ENCODE measurements around the gene RIN1. TPM values are rescaled to one million over a fixed set of nuclear protein-coding genes. Genes with fewer than 3 reads are reported as not detected.

The RIN1 gene
- total and polyA plus RNA-seq, 2 donors (not counting 3 experiments of a cell fraction or from before 2014, with no cell fraction given): 4.4 to 10.2 TPM

DNA sequence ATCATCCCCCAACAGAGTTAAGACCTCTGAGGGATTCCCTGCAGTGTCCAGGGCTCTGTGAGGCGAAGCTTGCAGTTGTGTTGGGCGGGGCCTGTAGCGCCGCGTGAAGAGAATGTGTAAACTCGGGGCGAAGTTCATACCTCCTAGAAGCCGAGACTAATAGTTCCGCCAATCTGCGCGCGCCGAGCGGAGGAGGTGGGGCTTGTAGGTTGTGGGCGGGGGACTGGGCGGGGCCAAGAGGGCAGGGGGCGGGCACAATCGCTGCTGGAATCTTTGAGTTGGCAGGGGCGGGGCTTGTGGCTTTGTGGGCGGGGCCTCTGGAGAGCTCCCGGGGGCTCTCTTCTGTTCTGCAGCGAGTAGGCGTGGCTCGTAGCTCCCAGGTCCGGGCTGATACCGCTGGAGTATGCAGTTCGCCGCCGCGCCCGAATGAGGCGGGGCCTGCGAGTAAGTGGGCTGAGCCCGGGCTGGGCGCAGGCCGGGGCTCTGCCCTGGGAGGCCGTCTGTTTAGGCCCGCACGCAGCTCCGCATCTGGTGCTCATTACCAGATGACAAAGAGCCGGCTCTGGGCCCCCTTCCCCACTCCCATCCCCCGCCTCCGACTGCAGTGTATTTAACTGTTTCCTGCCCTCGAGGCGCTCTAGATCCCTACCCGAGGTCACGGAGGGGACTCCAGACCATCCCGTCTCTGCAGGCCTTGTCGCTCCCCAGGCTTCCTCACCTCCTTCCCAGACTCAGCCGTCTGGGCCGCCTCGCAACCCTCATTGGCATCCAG, 23.5 kb downstream of the RIN1 start:
- Histone ChIP-seq H3K79me2 (ENCODE audit: control insufficient read depth, insufficient read depth, low read length) (no peaks in the 10 kb centered on the region), H3K9me3 (replicated peaks; ENCODE audit: control insufficient read depth, insufficient read depth, low read length) (no peaks in the 10 kb centered on the region), H3K9ac (replicated peaks; ENCODE audit: extremely low read depth, insufficient read depth, low read length) (peak overlapping the region; percentile 56), H4K20me1 (replicated peaks; ENCODE audit: control insufficient read depth, extremely low read depth, insufficient read depth, low read length) (no peaks in the 10 kb centered on the region), H3K4me2 (ENCODE audit: insufficient read depth, low read length) (peak overlapping the region; percentile 93), H3K36me3 (ENCODE audit: control insufficient read depth in 2 of 2, extremely low read depth in 1 of 2, insufficient read depth in 2 of 2, low read length in 2 of 2) (no peaks in the 10 kb centered on the region), H3K4me1 (ENCODE audit: control insufficient read depth, extremely low read depth, insufficient read depth, low read length) (peaks cover 4% of the 10 kb centered on the region), H2AFZ (ENCODE audit: low read depth, low read length) (peak overlapping the region; percentile 99), H3K4me3 (replicated peaks in 1 of 3; ENCODE audit: insufficient read depth in 1 of 3, low read depth in 1 of 3, low read length in 3 of 3) (peak overlapping the region; percentile 35 to 82 (median 79)), H3K27ac (ENCODE audit: insufficient read depth, low read depth, low read length) (peak overlapping the region; percentile 52), H3K27me3 (ENCODE audit: control insufficient read depth in 2 of 2, insufficient read depth in 2 of 2, low read length in 2 of 2) (peaks cover 0 to 8% of the 10 kb centered on the region in 2 experiments), H3K9me1 (replicated peaks; ENCODE audit: control insufficient read depth, extremely low read depth, insufficient read depth, low read length) (no peaks in the 10 kb centered on the region)
- POLR2A ChIA-PET: interaction anchor here (0.8 to 2.1 kb wide), 2 partner anchors 12 to 24 kb away, joined by 4 to 8 read pairs; partner anchors contain the start of gene YIF1A
- intact Hi-C loops (cut with micrococcal nuclease): loop anchor here (1.0 to 5.0 kb wide), 6 partner anchors 16 to 125 kb away; partner anchors contain the start of genes BRMS1, MRPL11, RIN1 and YIF1A
- FAIRE-seq (peak; percentile 97), DNase-seq (ENCODE audit: low read depth, low spot score) (peak; percentile 94)
- dilution Hi-C loops (cut with MboI; ENCODE audit: extremely low pct_ligation_motif_present, low sequenced_read_pairs): no loop called here
- CTCF ChIA-PET: interaction anchor here (0.6 to 9.5 kb wide), 17 partner anchors 9 to 149 kb away, joined by 3 to 225 read pairs (median 8); partner anchors contain the start of genes MRPL11, RIN1, TMEM151A and YIF1A
- TF ChIP-seq, protein P1, sequence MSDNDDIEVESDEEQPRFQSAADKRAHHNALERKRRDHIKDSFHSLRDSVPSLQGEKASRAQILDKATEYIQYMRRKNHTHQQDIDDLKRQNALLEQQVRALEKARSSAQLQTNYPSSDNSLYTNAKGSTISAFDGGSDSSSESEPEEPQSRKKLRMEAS (IDR thresholded peaks at IDR 0.05; ENCODE audit: insufficient read depth, insufficient read length): no peak
- no peak for TF ChIP-seq GATA2 (IDR thresholded peaks at IDR 0.05; ENCODE audit: insufficient read depth, insufficient read length, low read depth, low read length)
- peak; percentile 28 for TF ChIP-seq POLR2AphosphoS5 (IDR thresholded peaks at IDR 0.05; ENCODE audit: insufficient read depth, low read depth, low read length)
- no peak for TF ChIP-seq FOS (IDR thresholded peaks at IDR 0.05; ENCODE audit: borderline replicate concordance, insufficient read depth, low read length)
- no TSS peak for BruUV-seq (replicated peaks)

All from endothelial cell of umbilical vein (primary cell).